PC-3 (cell line): ENCODE results near the gene AMN. TPM values are rescaled to one million over a fixed set of nuclear protein-coding genes. Genes with fewer than 3 reads are reported as not detected.

Experiments used
- ATAC-seq: fragments of 200-7000 bp; cut with Tn5 transposase; 2 replicates; pipeline ENCODE4 v1.9.1; 2020; ENCODE audit warnings: mild to moderate bottlenecking, moderate library complexity
- BruUV-seq: library from RNA; stranded (reverse); fragments of 400-500 nt; replicated peaks from 2 replicates; lab custom pipeline; 2021; lab: Mats Ljungman, UMichigan
- CTCF ChIA-PET: fragments of 300-600 bp; sonication (Branson Sonifier 250); formaldehyde crosslinking; loops from one replicate; lab custom pipeline; 2022; ENCODE audit warnings: antibody characterized with exemption; lab: Charles Lee
- POLR2A ChIA-PET: fragments of 300-600 bp; sonication (Branson Sonifier 250); formaldehyde crosslinking; loops from one replicate; lab custom pipeline; 2022; ENCODE audit warnings: antibody characterized with exemption; ENCODE audit not compliant: unreplicated experiment; lab: Charles Lee
- DNase-seq: peaks from one replicate; pipeline ENCODE4 v3.0.0-alpha.2; 2015
- H2AFZ ChIP-seq: fragments of 300-600 bp; sonication (generic); 2 replicates; pipeline ENCODE4 v1.6.0; 2016; ENCODE audit warnings: antibody characterized with exemption, low read length
- H3F3A ChIP-seq: fragments of 300-600 bp; sonication (generic); one replicate; pipeline ENCODE4 v1.6.0; 2017; ENCODE audit warnings: antibody characterized with exemption, low read length, control low read depth, mild to moderate bottlenecking; ENCODE audit not compliant: unreplicated experiment
- H3K27ac ChIP-seq: fragments of 300-600 bp; sonication (generic); 2 replicates; pipeline ENCODE4 v1.5.1; 2016; ENCODE audit warnings: mild to moderate bottlenecking, low read length
- H3K27me3 ChIP-seq: fragments of 300-600 bp; sonication (generic); 2 replicates; pipeline ENCODE4 v1.6.1; 2016; ENCODE audit warnings: low read length, mixed read lengths
- H3K36me3 ChIP-seq: fragments of 300-600 bp; sonication (generic); 2 replicates; pipeline ENCODE4 v1.6.1; 2016; ENCODE audit warnings: low read depth, mixed run types, low read length, mixed read lengths
- H3K4me1 ChIP-seq: fragments of 300-600 bp; sonication (generic); 2 replicates; pipeline ENCODE4 v1.5.1; 2016; ENCODE audit warnings: low read length; ENCODE audit not compliant: insufficient read depth
- H3K4me2 ChIP-seq: fragments of 300-600 bp; sonication (generic); 2 replicates; pipeline ENCODE4 v1.6.0; 2016; ENCODE audit warnings: low read length
- H3K4me3 ChIP-seq: fragments of 300-600 bp; sonication (generic); 2 replicates; pipeline ENCODE4 v1.5.1; 2016; ENCODE audit warnings: mild to moderate bottlenecking, low read length, mixed read lengths
- H3K79me2 ChIP-seq: fragments of 300-600 bp; sonication (generic); 2 replicates; pipeline ENCODE4 v1.6.1; 2017; ENCODE audit warnings: low read length, mixed read lengths
- H3K9ac ChIP-seq: fragments of 300-600 bp; sonication (generic); 2 replicates; pipeline ENCODE4 v1.6.0; 2016; ENCODE audit warnings: mild to moderate bottlenecking, low read length
- H3K9me2 ChIP-seq: fragments of 300-600 bp; sonication (generic); replicated peaks from 2 replicates; pipeline ENCODE4 v1.6.1; 2016; ENCODE audit warnings: mixed run types, low read length, mixed read lengths
- H3K9me3 ChIP-seq: fragments of 300-600 bp; sonication (generic); 2 replicates; pipeline ENCODE4 v1.6.1; 2016; ENCODE audit warnings: low read length, mixed read lengths
- H4K20me1 ChIP-seq: fragments of 300-600 bp; sonication (generic); 2 replicates; pipeline ENCODE4 v1.6.1; 2016; ENCODE audit warnings: low read length, mixed read lengths
- CTCF ChIP-seq: fragments of 300-600 bp; sonication (generic); conservative IDR thresholded peaks from 2 replicates; pipeline ENCODE4 v1.5.1; 2017; ENCODE audit warnings: antibody characterized with exemption, low read depth, mild to moderate bottlenecking, low read length
- EZH2 ChIP-seq: fragments of 300-600 bp; sonication (generic); IDR thresholded peaks from one replicate; pipeline ENCODE4 v1.6.1; 2017; ENCODE audit warnings: antibody characterized with exemption, mild to moderate bottlenecking, low read length; ENCODE audit not compliant: unreplicated experiment
- EZH2phosphoT487 ChIP-seq: fragments of 300-600 bp; sonication (generic); IDR thresholded peaks from 2 replicates; pipeline ENCODE4 v1.6.1; 2018; ENCODE audit warnings: mild to moderate bottlenecking, antibody characterized with exemption, low read length, borderline replicate concordance
- intact Hi-C: fragments of 100-400 bp; cut with micrococcal nuclease; formaldehyde crosslinking; loops from 2 replicates; pipeline ENCODE4 v1.9.0; 2023
- total RNA-seq: library from RNA; depleted of rRNA; stranded (reverse); fragments of >200 nt; gene quantifications from 2 replicates; pipeline ENCODE4 v1.2.3, GENCODE V29; 2014

The AMN gene
- total RNA-seq, 1 experiment from 2014 or later = not detected

- intact Hi-C loops = no loop called here
- H3K9me2 ChIP-seq = no peaks in the 10 kb centered on the region
- H3K4me3 ChIP-seq = no peak overlapping the region
- no peaks in the 10 kb centered on the region for H3K27me3 ChIP-seq
- H3K36me3 ChIP-seq = peaks cover 38% of the 10 kb centered on the region
- ChIA-PET CTCF (no interaction called here), POLR2A (no interaction called here)
- ATAC-seq (no peak), DNase-seq (no peak)
- TF ChIP-seq CTCF (no peak), EZH2 (no peak), EZH2phosphoT487 (no peak)
- BruUV-seq = no TSS peak
- H3K4me2 ChIP-seq = no peak overlapping the region
- no peaks in the 10 kb centered on the region for H3K9me3 ChIP-seq
- no peaks in the 10 kb centered on the region for H3K79me2 ChIP-seq
- no peaks in the 10 kb centered on the region for H3F3A ChIP-seq
- no peak overlapping the region for H2AFZ ChIP-seq
- H4K20me1 ChIP-seq = no peaks in the 10 kb centered on the region
- H3K27ac ChIP-seq = no peak overlapping the region
- no peaks in the 10 kb centered on the region for H3K4me1 ChIP-seq
- H3K9ac ChIP-seq = no peak overlapping the region
Observed at GRCh38 chr14:102942069-102942468, 19.6 kb downstream of the AMN start.

GRCh38 chr14:102943454-102943853 is 21.0 kb downstream of the AMN start:
- H4K20me1 ChIP-seq = no peaks in the 10 kb centered on the region
- DNase-seq (no peak), ATAC-seq (no peak)
- no peak overlapping the region for H3K4me3 ChIP-seq
- no peaks in the 10 kb centered on the region for H3K9me2 ChIP-seq
- no peak overlapping the region for H3K9ac ChIP-seq
- H3K9me3 ChIP-seq = no peaks in the 10 kb centered on the region
- H3K4me1 ChIP-seq = no peaks in the 10 kb centered on the region
- no TSS peak for BruUV-seq
- intact Hi-C loops = no loop called here
- ChIA-PET POLR2A (interaction anchor here (0.6 kb wide), 1 partner anchor 9 kb away, joined by 5 read pairs; no protein-coding TSS in a partner anchor), CTCF (no interaction called here)
- H3K27ac ChIP-seq = no peak overlapping the region
- TF ChIP-seq EZH2phosphoT487 = no peak
- no peak for TF ChIP-seq EZH2
- TF ChIP-seq CTCF = no peak
- no peak overlapping the region for H3K4me2 ChIP-seq
- peaks cover 45% of the 10 kb centered on the region for H3K36me3 ChIP-seq
- no peaks in the 10 kb centered on the region for H3F3A ChIP-seq
- H3K27me3 ChIP-seq = no peaks in the 10 kb centered on the region
- H3K79me2 ChIP-seq = no peaks in the 10 kb centered on the region
- no peak overlapping the region for H2AFZ ChIP-seq

DNA sequence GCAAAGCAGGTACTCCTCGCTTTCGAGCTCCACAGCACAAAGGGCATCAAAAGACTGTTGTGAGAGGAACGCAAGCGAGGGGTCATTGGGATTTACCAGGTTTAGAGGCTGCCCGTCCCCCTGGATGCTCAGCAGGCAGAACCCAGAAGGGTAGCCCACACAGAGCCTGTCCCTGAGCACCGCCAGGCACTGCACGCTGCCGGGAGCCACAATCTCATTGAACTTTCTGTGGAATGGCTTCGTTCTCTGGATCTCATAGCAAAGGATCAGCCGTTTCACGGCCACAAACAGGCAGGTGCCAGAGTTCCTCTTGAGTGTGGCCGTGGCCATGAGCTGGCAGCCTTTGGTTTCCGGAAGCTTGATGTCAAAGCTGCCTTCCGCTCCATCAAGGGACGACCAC is 21.5 kb downstream of the AMN start:
- TSS peak; percentile 35 for BruUV-seq
- Histone ChIP-seq H3K9me2 (no peaks in the 10 kb centered on the region), H3K79me2 (no peaks in the 10 kb centered on the region), H3K4me2 (no peak overlapping the region), H3K4me3 (no peak overlapping the region), H3F3A (no peaks in the 10 kb centered on the region), H3K4me1 (peaks cover 3% of the 10 kb centered on the region), H4K20me1 (no peaks in the 10 kb centered on the region), H3K27me3 (no peaks in the 10 kb centered on the region), H3K36me3 (peaks cover 45% of the 10 kb centered on the region), H2AFZ (no peak overlapping the region), H3K9ac (no peak overlapping the region), H3K27ac (no peak overlapping the region), H3K9me3 (no peaks in the 10 kb centered on the region)
- TF ChIP-seq CTCF (no peak), EZH2phosphoT487 (no peak), EZH2 (no peak)
- DNase-seq (no peak), ATAC-seq (no peak)
- POLR2A ChIA-PET = interaction anchor here (0.6 kb wide), 1 partner anchor 9 kb away, joined by 5 read pairs; no protein-coding TSS in a partner anchor
- intact Hi-C loops = no loop called here
- CTCF ChIA-PET = no interaction called here
